ENCODE results near the gene HPSE2. TPM values are rescaled to one million over a fixed set of nuclear protein-coding genes. Genes with fewer than 3 reads are reported as not detected.

HPSE2 gene
- total RNA-seq, 1 donor from 2014 or later = not detected

GRCh38 chr10:98642281-98642680 is 593.4 kb downstream of the HPSE2 start:
- no peak for DNase-seq (ENCODE audit: low read depth, low spot score)
- no peak for TF ChIP-seq CTCF (conservative IDR thresholded peaks at IDR 0.05)
- Mint-ChIP-seq H3K4me1 (peaks cover 7% of the 10 kb centered on the region), H3K27me3 (ENCODE audit: low read depth) (peaks cover 8% of the 10 kb centered on the region), H3K27ac (ENCODE audit: unreplicated experiment) (no peak overlapping the region), H3K36me3 (ENCODE audit: low read depth) (no peaks in the 10 kb centered on the region), H3K9me3 (no peaks in the 10 kb centered on the region), H3K4me3 (no peak overlapping the region)

DNA sequence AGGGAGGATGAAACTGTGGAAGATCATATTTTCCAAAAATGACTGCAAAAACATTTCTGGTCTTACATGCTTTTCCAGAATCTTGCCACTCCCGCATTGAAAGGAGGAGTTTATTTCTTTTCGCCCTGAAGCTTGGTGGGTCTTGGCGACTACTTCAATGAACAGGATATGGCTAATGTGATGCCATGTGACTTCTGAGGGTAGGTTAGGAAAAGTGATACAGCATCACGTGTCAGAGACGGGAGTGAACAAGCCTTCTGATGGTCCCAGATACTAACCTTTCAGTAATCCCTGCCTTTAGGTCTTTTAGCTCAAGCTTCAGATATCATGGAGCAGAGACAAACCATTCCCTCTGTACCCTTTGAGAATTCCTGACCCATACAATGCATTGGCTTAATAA is 596.7 kb downstream of the HPSE2 start:
- DNase-seq (ENCODE audit: low read depth, low spot score) = no peak
- Mint-ChIP-seq H3K27ac (ENCODE audit: unreplicated experiment) (no peak overlapping the region), H3K9me3 (peaks cover 2% of the 10 kb centered on the region), H3K27me3 (ENCODE audit: low read depth) (no peaks in the 10 kb centered on the region), H3K36me3 (ENCODE audit: low read depth) (no peaks in the 10 kb centered on the region), H3K4me3 (no peak overlapping the region), H3K4me1 (no peaks in the 10 kb centered on the region)
- no peak for TF ChIP-seq CTCF (conservative IDR thresholded peaks at IDR 0.05)

- Mint-ChIP-seq H3K9me3 (peaks cover 4% of the 10 kb centered on the region), H3K27ac (ENCODE audit: unreplicated experiment) (no peak overlapping the region), H3K27me3 (ENCODE audit: low read depth) (no peaks in the 10 kb centered on the region)
Observed at GRCh38 chr10:98636921-98637329, 598.7 kb downstream of the HPSE2 start.

GRCh38 chr10:98632456-98633150 is 603.0 kb downstream of the HPSE2 start:
- no peaks in the 10 kb centered on the region for H3K36me3 Mint-ChIP-seq (ENCODE audit: low read depth)
- peaks cover 6% of the 10 kb centered on the region for H3K27me3 Mint-ChIP-seq (ENCODE audit: low read depth)
- no peak for DNase-seq (ENCODE audit: low read depth, low spot score)
- no peaks in the 10 kb centered on the region for H3K4me1 Mint-ChIP-seq
- H3K4me3 Mint-ChIP-seq = no peak overlapping the region
- no peak for TF ChIP-seq CTCF (conservative IDR thresholded peaks at IDR 0.05)
- H3K27ac Mint-ChIP-seq (ENCODE audit: unreplicated experiment) = no peak overlapping the region
- H3K9me3 Mint-ChIP-seq = peaks cover 4% of the 10 kb centered on the region

More at GRCh38 chr10:98636921-98637329, 598.7 kb downstream of the HPSE2 start:
- DNase-seq (ENCODE audit: low read depth, low spot score) = no peak
- no peak for TF ChIP-seq CTCF (conservative IDR thresholded peaks at IDR 0.05)
- Mint-ChIP-seq H3K36me3 (ENCODE audit: low read depth) (no peaks in the 10 kb centered on the region), H3K4me3 (no peak overlapping the region), H3K4me1 (no peaks in the 10 kb centered on the region)

DNA sequence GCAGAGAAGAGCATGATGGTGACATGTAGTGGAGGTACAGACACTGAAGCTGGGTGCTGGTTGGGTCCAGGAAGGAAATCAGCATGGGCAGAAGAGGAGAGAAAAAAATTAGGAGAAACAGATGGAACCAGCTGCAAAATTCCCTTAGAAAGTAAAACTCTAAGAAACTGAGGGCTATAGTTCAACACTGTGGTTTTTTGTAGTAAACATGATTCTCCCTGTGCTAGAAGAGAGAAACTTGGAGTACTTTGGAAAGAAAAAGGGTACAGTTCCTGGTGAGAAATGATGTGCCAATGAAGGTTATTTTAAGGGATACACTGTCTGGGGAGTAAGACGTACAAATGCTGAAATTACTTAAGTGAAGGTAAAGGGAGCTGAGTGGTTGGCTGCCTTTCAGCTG is 607.4 kb downstream of the HPSE2 start:
- Mint-ChIP-seq H3K27ac (ENCODE audit: unreplicated experiment) (no peak overlapping the region), H3K36me3 (ENCODE audit: low read depth) (no peaks in the 10 kb centered on the region)
- TF ChIP-seq CTCF (conservative IDR thresholded peaks at IDR 0.05) = no peak

More for the DNA sequence above, 607.4 kb downstream of the HPSE2 start:
- Mint-ChIP-seq H3K9me3 (no peaks in the 10 kb centered on the region), H3K4me3 (no peak overlapping the region), H3K4me1 (no peaks in the 10 kb centered on the region), H3K27me3 (ENCODE audit: low read depth) (peaks cover 6% of the 10 kb centered on the region)
- no peak for DNase-seq (ENCODE audit: low read depth, low spot score)
